Cortex of kidney (tissue), 1 donor: ENCODE data around the gene PBX4.

Experiments used
- DNase-seq: peaks from one replicate; lab custom pipeline; 2025; lab: John Stamatoyannopoulos, UW

Gene PBX4

GRCh38 chr19:19524053-19524452 lies 94.4 kb downstream of the PBX4 start:
- DNase-seq: no peak

- DNase-seq: no peak
Measured at GRCh38 chr19:19523177-19523576, 95.3 kb downstream of the PBX4 start.

GRCh38 chr19:19520989-19521388 lies 97.5 kb downstream of the PBX4 start:
- no peak for DNase-seq

- DNase-seq: no peak
Measured at GRCh38 chr19:19517235-19517619, 101.3 kb downstream of the PBX4 start.

- no peak for DNase-seq
Measured at GRCh38 chr19:19515642-19516519, 102.6 kb downstream of the PBX4 start, which contains the start of gene NDUFA13. Gene NDUFA13, plus strand, starts transcription at chr19:19516225. Its CDS starts 14 bp downstream, at chr19:19516239.

DNA sequence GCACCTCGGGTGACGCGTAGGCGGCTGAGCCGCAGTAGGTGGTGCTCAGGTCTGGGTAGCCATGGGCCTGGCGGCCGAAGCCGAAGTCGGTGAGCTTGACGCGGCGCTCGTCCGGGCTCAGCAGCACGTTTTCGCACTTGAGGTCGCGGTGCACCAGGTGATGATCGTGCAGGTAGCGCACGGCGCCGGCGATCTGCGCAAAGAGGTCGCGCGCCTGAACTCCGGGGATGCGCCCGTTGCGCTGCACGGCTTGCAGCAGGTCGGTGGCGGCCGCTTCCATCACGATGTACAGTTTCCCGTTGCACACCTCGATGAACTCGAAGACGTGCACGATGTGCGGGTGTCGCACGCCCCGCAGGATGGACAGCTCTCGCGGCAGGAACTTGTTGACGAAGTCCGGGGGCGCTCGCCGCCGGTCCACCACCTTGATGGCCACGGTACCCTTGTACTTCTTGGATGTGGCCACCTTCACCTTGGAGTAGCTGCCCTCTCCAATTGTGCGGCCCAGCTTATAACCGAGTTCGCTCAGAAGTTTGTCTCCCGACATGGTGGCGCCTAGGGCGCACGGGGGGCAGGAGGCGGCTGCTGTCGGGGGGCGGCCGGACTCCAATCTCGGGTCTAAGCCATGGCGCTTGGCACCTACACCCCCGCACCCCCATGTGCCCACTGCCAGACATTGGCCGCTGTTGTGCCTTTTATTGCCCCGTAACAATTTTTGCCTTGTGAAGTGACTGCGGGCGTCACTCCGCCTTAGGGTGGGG lies 103.4 kb downstream of the PBX4 start, which contains the start of gene TSSK6:
Gene TSSK6 (minus strand): TSS at position 668 of the 761 bp plus-strand sequence. CDS start 121 bp downstream, at position 547.
- DNase-seq: no peak

DNA sequence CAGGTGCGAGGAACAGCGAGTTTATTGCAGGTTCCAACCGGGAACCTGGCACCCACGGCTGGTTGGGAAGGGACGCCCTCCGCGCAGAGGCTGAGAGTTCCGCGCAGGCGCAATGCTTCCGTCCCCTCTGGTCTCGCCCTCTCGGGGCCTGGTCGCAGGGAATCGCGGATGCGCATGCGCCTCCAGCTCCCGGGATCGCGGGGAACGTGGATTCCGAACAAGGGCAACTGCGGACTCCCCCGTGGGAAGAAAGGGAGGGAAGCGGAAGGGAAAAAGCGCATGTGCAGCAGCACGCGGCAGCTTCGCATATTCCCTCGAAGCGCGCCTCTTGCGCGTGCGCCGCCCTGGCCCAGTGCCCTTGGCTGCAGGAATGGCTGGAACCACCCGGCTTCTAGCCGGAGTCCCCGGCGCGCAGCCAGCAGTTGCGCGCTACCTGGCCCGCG lies 104.3 kb downstream of the PBX4 start:
- no peak for DNase-seq

- DNase-seq: no peak
Measured at GRCh38 chr19:19513682-19514081, 104.8 kb downstream of the PBX4 start.
